Measurements from ENCODE around the gene SLC9C2.

DNA sequence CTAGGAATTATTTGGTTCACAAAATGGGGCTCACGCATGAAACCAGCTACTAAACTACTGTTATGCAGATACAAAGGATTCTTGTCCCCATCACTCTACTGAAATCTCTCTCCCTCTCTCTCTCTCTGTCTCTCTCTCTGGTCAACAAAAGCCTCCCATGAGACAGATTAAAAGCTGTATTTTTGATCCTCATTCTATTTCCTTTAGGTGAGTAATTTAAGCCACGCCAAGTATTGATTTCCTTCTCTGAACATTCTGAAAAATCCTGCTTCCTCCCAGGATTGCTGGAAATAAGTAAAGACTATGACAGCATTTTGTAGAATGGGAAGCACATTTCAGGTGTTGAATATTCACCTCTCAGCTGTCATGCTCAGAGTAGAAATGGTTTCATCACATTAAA lies 82.1 kb downstream of the SLC9C2 start:
- no peak for TF ChIP-seq POLR2A (IDR thresholded peaks at IDR 0.05)
- TF ChIP-seq, protein P1, sequence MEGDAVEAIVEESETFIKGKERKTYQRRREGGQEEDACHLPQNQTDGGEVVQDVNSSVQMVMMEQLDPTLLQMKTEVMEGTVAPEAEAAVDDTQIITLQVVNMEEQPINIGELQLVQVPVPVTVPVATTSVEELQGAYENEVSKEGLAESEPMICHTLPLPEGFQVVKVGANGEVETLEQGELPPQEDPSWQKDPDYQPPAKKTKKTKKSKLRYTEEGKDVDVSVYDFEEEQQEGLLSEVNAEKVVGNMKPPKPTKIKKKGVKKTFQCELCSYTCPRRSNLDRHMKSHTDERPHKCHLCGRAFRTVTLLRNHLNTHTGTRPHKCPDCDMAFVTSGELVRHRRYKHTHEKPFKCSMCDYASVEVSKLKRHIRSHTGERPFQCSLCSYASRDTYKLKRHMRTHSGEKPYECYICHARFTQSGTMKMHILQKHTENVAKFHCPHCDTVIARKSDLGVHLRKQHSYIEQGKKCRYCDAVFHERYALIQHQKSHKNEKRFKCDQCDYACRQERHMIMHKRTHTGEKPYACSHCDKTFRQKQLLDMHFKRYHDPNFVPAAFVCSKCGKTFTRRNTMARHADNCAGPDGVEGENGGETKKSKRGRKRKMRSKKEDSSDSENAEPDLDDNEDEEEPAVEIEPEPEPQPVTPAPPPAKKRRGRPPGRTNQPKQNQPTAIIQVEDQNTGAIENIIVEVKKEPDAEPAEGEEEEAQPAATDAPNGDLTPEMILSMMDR (IDR thresholded peaks at IDR 0.05), result no peak

Measured in gastroesophageal sphincter (tissue), 3 donors.